ENCODE data around the gene PPP1R9A.

The PPP1R9A gene

GRCh38 chr7:95045236-95045923 is 138.0 kb downstream of the PPP1R9A start:
- DNase-seq, result peak; percentile 67

DNA sequence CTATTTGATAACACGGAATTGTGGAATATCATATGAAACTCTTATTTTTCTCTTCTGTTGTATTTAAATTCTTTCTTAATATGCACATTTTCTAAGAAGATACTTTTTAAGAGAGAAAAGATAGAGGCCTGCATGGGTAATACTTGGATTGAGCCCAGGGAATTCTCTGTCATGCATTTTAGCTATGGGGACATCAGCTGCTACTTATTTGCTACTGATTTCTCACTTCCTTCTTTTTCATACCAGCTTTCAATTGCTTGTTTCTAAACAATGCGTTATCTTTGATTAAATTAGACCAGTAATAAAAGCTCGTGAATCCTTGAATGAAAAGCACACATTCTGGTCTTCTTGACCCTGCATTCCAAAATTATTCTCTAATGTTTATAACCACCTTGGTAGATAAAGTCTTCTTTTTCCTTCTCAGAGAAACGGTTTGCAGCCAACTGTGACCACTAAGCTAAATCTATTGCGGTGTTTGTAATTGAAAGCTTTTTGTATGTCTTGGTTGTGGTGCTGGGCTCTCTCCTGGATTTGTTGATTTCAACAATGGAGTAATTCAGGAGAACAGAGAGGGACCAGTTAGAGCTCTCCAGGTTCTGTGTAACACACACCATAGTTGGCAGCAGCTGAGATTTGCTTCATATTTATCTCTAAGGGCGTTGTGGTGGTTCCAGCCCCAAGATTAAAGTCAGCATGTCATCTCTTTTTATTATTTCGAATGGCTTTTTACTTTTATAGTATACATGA is 139.3 kb downstream of the PPP1R9A start:
- no peak for DNase-seq

- DNase-seq, result no peak
Observed at GRCh38 chr7:95047291-95047690, 139.9 kb downstream of the PPP1R9A start.

DNA sequence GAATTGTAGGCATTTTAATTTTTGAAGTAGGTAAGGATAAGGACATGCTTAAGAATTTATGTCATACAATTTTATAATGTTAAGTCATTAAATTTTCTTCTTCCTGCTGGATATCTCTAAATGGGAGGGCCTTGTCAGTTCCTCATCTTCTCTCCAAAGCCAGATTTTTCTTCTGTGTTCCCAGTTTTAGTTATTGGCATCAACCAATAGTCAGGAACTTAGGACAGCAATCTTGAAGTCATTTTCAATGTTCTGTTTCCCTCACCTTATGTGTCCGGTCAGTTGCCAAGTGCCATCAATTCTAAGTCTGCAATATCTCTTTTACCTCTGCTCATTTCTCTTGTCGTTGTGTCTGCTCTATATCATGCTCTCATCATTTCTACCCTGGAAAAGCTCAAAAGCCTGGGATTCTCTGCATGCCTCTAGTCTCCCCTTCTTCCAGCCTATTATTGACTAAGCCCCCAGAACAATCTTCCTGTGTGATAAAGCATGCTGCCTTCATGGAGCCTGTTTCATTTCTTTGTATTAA is 145.2 kb downstream of the PPP1R9A start:
- DNase-seq, result no peak

DNA sequence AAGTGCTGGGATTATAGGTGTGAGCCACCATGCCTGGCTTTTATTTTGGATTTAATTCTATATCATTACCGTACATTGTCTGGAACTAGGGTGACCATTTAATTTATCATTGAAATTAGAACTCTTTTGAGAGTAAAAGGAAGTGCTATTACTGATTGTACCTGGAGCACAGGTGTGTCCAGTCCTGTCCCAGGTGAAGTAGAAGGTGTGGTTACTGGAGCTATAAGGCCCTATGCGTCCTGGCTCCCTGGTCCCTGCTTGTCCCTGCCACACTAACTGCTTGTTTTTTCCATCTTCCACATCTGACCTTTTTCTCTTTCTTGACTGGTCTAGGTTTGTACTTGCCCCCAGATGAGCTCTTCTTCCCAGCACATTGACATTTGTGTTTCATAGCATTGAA is 147.0 kb downstream of the PPP1R9A start:
- no peak for DNase-seq

- no peak for DNase-seq
Observed at GRCh38 chr7:95055295-95055694, 147.9 kb downstream of the PPP1R9A start.

DNA sequence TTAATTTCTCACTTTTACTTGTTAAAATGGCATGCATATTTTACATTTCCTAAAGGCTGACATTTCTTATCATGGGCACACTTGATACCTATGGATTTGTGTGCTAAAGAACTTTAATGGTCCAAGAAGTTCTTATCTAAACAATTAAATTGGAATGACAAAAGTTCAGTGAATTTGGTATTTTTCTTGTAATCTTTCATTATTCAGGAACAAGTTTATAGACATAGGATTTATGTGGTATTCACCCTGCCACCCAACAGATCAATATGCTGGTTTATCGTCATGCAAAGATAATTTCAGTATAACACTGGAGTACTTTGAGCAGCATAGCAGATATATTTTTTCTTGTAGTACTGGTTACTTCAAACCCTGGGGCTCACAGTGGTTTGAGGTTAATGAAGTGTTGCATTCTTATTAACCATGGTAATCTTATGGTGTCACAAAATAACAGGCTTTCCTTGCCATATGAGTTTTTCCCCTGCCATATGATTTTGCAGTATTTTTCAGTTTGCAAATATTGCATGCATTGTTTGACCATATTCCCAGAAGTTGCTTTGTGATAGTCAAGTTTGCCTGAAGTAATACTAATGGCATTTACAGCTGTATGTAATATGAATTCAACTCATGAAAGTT is 148.8 kb downstream of the PPP1R9A start:
- no peak for DNase-seq

- no peak for DNase-seq
Observed at GRCh38 chr7:95056901-95057300, 149.5 kb downstream of the PPP1R9A start.

- DNase-seq, result no peak
Observed at GRCh38 chr7:95059842-95060313, 152.5 kb downstream of the PPP1R9A start.

GRCh38 chr7:95062901-95063300 is 155.5 kb downstream of the PPP1R9A start:
- no peak for DNase-seq

DNA sequence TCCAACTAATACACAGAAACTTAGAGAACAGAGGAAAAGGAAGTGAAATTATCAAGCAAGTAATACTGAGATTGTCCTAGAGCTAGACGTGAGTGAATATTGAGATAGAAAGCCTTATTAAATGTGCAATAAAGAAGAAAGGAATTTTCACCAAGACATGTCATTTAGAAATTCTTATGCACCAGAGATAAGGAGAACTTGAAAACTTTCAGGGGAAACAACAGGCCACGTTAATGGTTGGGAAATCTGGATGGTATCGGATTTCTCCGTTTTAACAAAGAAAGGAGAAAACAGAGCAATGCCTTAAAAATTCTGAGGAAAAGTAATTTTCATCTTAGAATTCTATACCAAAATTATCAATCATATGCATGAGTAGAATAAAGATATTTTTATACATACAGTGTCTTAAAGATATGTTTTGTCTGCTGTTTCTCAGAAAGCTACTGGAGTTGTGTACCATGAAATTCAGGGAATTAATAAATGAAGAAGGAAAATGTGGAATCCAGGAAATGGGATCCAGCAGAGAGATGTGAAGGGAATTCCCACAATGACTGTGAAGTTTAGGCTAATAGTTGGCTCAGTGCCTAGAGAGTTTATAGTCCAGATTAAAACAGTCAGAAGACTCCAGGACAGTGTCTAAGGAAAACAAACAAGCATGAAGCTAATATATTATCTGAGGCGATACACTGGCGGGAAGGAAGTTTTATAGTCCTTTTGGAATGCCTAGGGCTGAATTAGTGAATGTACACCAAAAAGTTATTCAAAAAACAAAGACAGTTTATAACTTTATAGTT is 159.5 kb downstream of the PPP1R9A start:
- peak; percentile 28 for DNase-seq

- no peak for DNase-seq
Observed at GRCh38 chr7:95088536-95089215, 181.3 kb downstream of the PPP1R9A start.

DNA sequence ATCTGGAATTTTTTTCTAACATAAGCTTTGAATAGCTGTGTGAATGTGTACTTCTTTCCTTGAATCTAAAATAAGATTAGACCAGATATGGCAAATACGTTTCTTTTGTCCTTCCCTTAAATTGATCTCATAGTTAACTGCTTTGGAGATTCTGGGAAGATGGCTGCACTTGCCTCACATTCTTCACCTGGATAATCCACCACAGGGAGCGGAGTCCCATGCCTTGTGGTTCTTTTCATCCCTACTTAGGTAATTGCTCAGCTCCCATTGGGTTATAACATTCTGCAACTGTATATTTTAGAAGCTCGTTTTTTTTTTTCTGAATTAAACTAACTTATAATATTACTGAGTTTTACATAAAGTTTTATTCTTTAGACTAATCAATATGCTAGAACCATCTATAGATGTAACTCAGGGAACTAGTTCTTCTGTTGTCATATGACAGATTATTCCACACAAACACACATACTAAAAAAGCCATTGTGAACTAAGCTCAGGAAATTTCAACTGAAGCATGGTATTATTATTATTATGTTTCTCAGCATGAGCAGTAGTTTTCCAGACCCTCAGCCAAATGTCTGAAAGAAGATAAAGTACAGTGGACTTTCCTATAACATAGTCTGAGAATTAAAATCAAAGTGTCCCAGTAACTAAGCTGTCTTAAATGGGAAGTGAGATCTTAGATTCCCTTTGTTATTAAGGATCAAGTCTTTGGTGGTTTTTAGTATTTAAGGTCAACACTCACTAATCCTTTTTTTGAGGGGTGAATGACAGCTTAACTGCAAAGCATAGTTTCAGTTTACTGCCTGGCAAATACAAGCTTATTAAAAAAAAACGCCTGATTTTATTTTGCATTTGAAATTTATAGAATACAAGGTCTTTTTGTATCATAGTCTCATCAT is 182.3 kb downstream of the PPP1R9A start:
- no peak for DNase-seq

DNA sequence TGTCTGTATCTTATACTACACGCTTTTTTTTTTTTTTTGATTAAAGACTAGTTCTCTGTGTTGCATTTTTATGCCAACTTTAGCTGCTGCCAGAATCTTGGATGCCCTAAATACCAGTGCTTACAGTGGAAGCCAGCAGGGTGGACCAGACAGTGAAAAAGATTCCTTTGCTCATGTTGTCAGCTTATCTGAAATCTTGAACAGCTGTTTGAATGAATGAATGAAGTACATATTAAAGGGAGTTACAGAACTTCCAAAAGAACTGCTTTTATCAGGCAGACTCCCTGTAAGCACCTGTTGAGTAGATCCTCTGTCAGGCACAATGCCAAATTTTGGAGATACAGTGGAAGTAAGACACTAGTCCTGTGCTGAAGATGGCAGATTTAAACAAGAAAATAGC is 184.9 kb downstream of the PPP1R9A start:
- no peak for DNase-seq

- DNase-seq, result no peak
Observed at GRCh38 chr7:95095259-95095965, 188.0 kb downstream of the PPP1R9A start.

- DNase-seq, result no peak
Observed at GRCh38 chr7:95095966-95096540, 188.7 kb downstream of the PPP1R9A start.

GRCh38 chr7:95097291-95097690 is 189.9 kb downstream of the PPP1R9A start:
- DNase-seq, result peak; percentile 25

DNA sequence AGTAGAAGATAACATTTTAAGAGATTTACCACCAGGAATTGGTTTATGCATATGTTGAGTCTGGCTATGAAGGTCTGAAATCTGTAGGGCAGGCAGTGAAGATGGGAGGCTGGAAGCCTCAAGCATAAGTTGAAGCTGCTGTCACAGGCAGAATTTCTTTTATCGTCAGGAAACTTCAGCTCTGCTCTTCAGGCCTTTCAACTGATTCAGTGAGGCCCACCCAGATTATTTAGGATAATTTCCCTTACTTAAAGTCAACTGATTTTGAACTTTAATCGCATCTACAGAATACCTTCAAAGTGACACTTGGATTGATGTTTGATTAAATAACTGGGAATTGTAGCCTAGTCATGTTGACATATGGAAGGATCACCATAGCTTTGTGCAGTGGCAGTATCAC is 190.5 kb downstream of the PPP1R9A start:
- DNase-seq, result no peak

DNA sequence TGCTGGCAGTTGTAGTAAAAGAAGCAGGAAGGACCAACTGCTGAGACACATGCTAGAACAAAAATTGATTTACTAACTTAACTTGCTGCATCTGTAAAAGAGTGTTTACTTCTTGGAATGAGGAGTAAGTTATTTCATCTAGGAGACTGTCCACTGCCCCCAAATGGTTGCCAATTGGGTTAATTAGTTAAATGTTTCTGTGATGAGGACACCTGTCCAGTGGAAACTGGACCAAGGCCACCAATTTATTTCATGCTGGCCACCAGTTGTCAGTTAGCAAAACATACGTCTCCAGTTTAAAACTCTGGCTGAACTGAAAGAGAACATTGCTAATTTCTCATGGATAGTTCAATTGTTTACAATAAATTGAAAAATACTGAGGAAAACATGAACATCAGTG is 191.7 kb downstream of the PPP1R9A start:
- DNase-seq, result no peak

- DNase-seq, result no peak
Observed at GRCh38 chr7:95101422-95101821, 194.0 kb downstream of the PPP1R9A start.

Measured in DMS53 (cell line).